Stimulated activated CD4-positive, alpha-beta T cell treated with anti-CD3 and anti-CD28 coated beads, Interleukin-1b, Interleukin-23, amount 100 ng/mL, for 1 hour (primary cell): ENCODE measurements around the gene GPR135.
"Not testable (repeated sequence)": the region's sequence is repeated elsewhere in the genome, so short reads cannot be mapped to it uniquely, and the experiment has no call there.

ENCODE experiments used
- DNase-seq, 2 donors: peaks; one replicate each; pipeline ENCODE4 v3.0.0-alpha.2; 2020; ENCODE audit warnings: low read depth in 2 of 2

Gene GPR135

GRCh38 chr14:59474172-59474571 is 9.0 kb upstream of the GPR135 start:
- no peak for DNase-seq

DNA sequence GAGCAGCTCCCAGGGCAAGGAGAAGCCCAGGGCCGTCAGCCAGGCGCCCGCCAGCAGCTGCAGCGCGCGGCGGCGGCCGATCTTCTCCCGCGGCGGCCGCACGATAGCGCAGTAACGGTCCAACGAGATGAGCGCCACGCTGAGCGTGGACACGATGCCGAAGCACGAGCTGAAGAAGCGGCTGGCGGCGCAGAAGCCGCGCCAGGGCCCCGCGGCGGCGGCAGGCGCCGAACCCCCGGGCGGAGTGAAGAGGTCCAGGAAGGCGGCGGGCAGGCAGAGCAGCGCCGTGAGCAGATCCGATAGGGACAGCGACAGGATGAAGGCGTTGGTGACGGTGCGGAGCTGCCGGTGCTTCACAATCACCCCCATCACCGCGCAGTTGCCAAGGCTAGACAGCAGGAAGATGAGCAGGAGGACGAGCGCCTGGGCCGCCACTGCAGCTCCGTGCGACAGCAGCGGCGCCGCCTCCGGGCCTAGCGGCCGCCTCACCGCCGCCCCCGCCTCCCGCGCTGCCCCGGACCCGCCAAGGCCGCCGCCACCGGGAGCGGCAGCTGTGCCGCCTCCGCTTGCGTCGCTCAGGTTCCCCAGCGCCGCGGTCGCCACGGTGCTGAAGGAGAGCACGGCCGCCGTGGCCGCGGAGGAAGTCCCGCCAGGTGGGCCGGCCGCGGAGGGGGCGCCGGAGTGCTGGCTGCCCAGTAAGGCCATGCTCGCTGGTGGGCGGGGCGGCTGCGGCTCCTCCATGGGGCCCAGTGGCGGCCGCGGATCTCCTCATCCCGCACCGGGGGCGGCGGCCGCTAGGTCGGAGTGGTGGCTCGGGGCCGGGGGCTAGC is 479 bp downstream of the GPR135 start:
- peak in 1 of 2 donors; percentile 10 for DNase-seq

DNA sequence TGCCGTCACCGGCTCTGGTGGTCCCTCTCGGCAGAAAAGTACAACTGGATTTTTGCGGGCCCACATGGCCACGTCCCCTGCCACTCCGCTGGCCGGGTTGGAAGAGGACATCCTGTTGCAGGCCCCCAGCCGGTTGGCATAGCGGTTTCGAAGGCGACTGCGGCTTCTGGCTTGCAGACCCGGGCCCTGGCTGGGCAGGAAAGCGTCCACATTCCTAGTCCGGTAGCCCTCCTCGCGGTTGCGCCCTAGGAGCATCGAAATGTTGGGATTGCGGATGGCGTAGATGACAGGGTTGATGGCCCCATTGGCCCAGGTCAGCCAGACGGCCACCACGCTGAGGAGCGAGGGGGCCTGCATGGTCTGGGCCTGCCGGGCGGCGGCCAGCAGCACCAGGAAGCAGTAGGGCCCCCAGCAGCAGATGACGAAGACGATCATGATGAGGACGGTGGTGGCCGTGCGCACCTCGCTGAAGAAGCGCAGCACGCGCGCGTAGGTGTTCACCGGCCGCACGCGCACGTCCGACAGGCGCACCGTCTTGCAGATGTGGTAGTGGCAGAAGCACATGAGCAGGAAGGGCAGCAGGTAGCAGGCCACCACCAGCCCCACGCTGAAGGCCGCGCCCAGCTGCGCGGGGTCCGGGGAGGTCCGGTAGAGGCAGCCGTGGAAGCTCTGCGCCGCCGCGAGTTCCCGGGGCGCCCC is 1.2 kb downstream of the GPR135 start:
- DNase-seq: no peak

GRCh38 chr14:59461891-59462290 is 3.3 kb downstream of the GPR135 start:
- DNase-seq: no peak

GRCh38 chr14:59460378-59460777 is 4.8 kb downstream of the GPR135 start:
- no peak for DNase-seq

GRCh38 chr14:59458486-59458885 is 6.7 kb downstream of the GPR135 start:
- DNase-seq: no peak

DNA sequence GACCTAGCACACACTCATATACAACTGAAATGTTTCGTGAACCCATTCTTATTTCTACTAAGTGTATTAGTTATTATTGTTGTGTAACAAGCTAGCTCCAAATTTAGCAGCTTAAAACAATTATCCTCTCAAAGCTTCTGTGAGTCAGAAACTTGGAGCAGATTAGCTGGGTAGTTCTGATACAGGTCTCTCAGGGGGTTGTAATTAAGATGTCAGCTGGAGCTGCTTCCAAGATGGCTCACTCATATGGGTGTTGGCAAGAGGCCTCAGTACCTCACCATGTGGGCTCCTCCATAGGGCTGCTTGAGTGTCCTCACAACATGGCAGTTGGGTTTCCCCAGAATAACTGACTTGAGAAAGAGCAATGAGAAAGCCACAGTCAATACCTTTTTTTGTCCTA is 9.8 kb downstream of the GPR135 start:
- no peak for DNase-seq

- DNase-seq: no peak
Observed at GRCh38 chr14:59454139-59454538, 11.0 kb downstream of the GPR135 start.

GRCh38 chr14:59451849-59452248 is 13.3 kb downstream of the GPR135 start:
- DNase-seq: no peak

GRCh38 chr14:59450716-59451115 is 14.5 kb downstream of the GPR135 start:
- no peak for DNase-seq

- DNase-seq: not testable (repeated sequence)
Observed at GRCh38 chr14:59448673-59449072, 16.5 kb downstream of the GPR135 start.

- no peak for DNase-seq
Observed at GRCh38 chr14:59439256-59439965, 25.8 kb downstream of the GPR135 start.

DNA sequence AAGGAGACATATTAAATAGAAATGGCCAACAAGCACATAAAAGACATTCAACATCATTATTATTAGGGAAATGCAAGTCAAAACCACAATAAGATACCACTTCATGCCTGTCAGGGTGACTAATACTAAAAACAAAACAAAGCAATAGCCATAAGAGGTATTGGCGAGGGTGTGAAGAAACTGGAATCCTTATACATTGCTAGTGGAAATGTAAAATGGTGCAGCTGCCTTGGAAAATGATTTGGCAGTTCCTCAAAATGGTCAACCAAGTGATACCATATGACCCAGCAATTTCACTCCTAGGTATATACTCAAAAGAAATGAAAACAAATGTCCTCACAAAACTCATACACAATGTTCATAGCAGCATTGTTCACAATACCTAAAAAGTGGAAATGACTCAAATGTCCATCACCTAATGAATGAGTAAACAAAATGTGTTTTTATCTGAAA is 27.0 kb downstream of the GPR135 start:
- DNase-seq: no peak

GRCh38 chr14:59435987-59436386 is 29.2 kb downstream of the GPR135 start:
- no peak for DNase-seq

- DNase-seq: no peak
Observed at GRCh38 chr14:59435101-59435500, 30.1 kb downstream of the GPR135 start.

- no peak for DNase-seq
Observed at GRCh38 chr14:59429790-59430189, 35.4 kb downstream of the GPR135 start.

GRCh38 chr14:59428581-59429012 is 36.6 kb downstream of the GPR135 start:
- DNase-seq: no peak

- DNase-seq: no peak
Observed at GRCh38 chr14:59427653-59428580, 37.3 kb downstream of the GPR135 start.

DNA sequence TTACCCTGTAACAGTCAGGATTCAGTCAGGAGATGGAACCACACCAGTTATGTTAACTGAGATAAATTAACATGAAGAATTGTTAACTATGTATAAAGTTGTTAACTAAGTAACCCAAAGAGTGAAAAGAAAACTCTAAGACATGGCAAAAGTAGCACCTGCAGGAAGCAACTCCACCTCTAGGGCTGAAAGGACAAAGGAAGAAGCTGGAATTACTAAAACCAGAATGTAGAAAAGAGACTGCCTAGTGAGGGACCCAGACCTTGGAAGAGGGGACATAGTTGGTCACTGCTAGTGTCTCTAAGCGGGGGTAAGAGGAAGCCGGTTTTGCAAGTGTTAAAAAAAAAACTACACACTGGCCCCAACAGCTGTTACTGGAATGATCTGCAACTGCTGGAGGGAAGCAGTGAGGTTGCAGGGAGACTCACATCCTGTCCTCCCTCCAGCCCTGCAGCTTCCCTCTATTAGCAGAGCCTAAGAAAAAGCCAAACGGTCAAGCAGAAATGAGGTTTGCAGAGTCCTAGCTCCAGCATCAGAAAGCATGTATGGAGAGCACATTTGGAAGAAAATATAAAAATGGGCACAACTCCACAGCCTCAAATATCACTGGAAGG is 39.8 kb downstream of the GPR135 start:
- no peak for DNase-seq

GRCh38 chr14:59424341-59425071 is 40.7 kb downstream of the GPR135 start:
- DNase-seq: no peak
